ENCODE data around the gene PLSCR2. TPM values are rescaled to one million over a fixed set of nuclear protein-coding genes. Genes with fewer than 3 reads are reported as not detected.
"Not testable (repeated sequence)": the region's sequence is repeated elsewhere in the genome, so short reads cannot be mapped to it uniquely, and the experiment has no call there.

Gene PLSCR2
- total RNA-seq, 1 donor, result not detected

GRCh38 chr3:146431240-146431639 lies 38.1 kb downstream of the PLSCR2 start:
- no peak for DNase-seq (ENCODE audit: low read depth in 2 of 3, low spot score in 2 of 3)

GRCh38 chr3:146425341-146425740 lies 44.0 kb downstream of the PLSCR2 start:
- DNase-seq (ENCODE audit: low read depth in 2 of 3, low spot score in 2 of 3), result peak in 2 of 3 donors; percentile 14 to 44

GRCh38 chr3:146421819-146422759 lies 47.3 kb downstream of the PLSCR2 start:
- no peak for DNase-seq (ENCODE audit: low read depth in 2 of 3, low spot score in 2 of 3)

GRCh38 chr3:146416366-146416765 lies 53.0 kb downstream of the PLSCR2 start:
- DNase-seq (ENCODE audit: low read depth in 2 of 3, low spot score in 2 of 3), result no peak

GRCh38 chr3:146414010-146414409 lies 55.4 kb downstream of the PLSCR2 start:
- DNase-seq (ENCODE audit: low read depth in 2 of 3, low spot score in 2 of 3), result no peak

GRCh38 chr3:146412711-146413110 lies 56.6 kb downstream of the PLSCR2 start:
- DNase-seq (ENCODE audit: low read depth in 2 of 3, low spot score in 2 of 3), result not testable (repeated sequence)

- DNase-seq (ENCODE audit: low read depth in 2 of 3, low spot score in 2 of 3), result no peak
These were observed 61.4 kb downstream of the PLSCR2 start for GRCh38 chr3:146407956-146408355.

GRCh38 chr3:146404436-146404835 lies 64.9 kb downstream of the PLSCR2 start:
- DNase-seq (ENCODE audit: low read depth in 2 of 3, low spot score in 2 of 3), result no peak

GRCh38 chr3:146403792-146404191 lies 65.6 kb downstream of the PLSCR2 start:
- no peak for DNase-seq (ENCODE audit: low read depth in 2 of 3, low spot score in 2 of 3)

- DNase-seq (ENCODE audit: low read depth in 2 of 3, low spot score in 2 of 3), result peak in 1 of 3 donors; percentile 10
These were observed 72.6 kb downstream of the PLSCR2 start for GRCh38 chr3:146396792-146397191.

GRCh38 chr3:146395164-146395563 lies 74.2 kb downstream of the PLSCR2 start:
- DNase-seq (ENCODE audit: low read depth in 2 of 3, low spot score in 2 of 3), result no peak

GRCh38 chr3:146390957-146391356 lies 78.4 kb downstream of the PLSCR2 start:
- DNase-seq (ENCODE audit: low read depth in 2 of 3, low spot score in 2 of 3), result no peak

GRCh38 chr3:146390006-146390772 lies 79.2 kb downstream of the PLSCR2 start:
- DNase-seq (ENCODE audit: low read depth in 2 of 3, low spot score in 2 of 3), result no peak

- DNase-seq (ENCODE audit: low read depth in 2 of 3, low spot score in 2 of 3), result no peak
These were observed 81.8 kb downstream of the PLSCR2 start for GRCh38 chr3:146387566-146387965.

GRCh38 chr3:146386936-146387335 lies 82.4 kb downstream of the PLSCR2 start:
- DNase-seq (ENCODE audit: low read depth in 2 of 3, low spot score in 2 of 3), result peak in 1 of 3 donors; percentile 34

GRCh38 chr3:146384786-146385185 lies 84.6 kb downstream of the PLSCR2 start:
- DNase-seq (ENCODE audit: low read depth in 2 of 3, low spot score in 2 of 3), result no peak

Other genes with a start within 250 kb of the PLSCR2 start
- 10.0 TPM for gene PLSCR4, start 218.5 kb downstream of the PLSCR2 start, total RNA-seq
- gene PLSCR1, start 75.0 kb upstream of the PLSCR2 start, total RNA-seq, result 45.0 TPM
- not detected for gene PLSCR5, start 135.8 kb upstream of the PLSCR2 start, total RNA-seq

All from hematopoietic multipotent progenitor cell (in vitro differentiated cells).